NCI-H510A (cell line): ENCODE results near the gene ZNF615.
"Not testable (repeated sequence)": the region's sequence is repeated elsewhere in the genome, so short reads cannot be mapped to it uniquely, and the experiment has no call there.

ENCODE experiments used
- DNase-seq: peaks from one replicate; lab custom pipeline; 2025; lab: John Stamatoyannopoulos, UW

The ZNF615 gene

GRCh38 chr19:51980116-51980736 lies 27.8 kb downstream of the ZNF615 start:
- no peak for DNase-seq

GRCh38 chr19:51978882-51979281 lies 29.1 kb downstream of the ZNF615 start:
- DNase-seq = no peak

- no peak for DNase-seq
Measured at GRCh38 chr19:51977346-51977745, 30.7 kb downstream of the ZNF615 start.

- no peak for DNase-seq
Measured at GRCh38 chr19:51976852-51977251, 31.2 kb downstream of the ZNF615 start.

- not testable (repeated sequence) for DNase-seq
Measured at GRCh38 chr19:51975787-51976186, 32.2 kb downstream of the ZNF615 start.

GRCh38 chr19:51971624-51972023 lies 36.4 kb downstream of the ZNF615 start:
- no peak for DNase-seq

GRCh38 chr19:51970718-51971117 lies 37.3 kb downstream of the ZNF615 start:
- DNase-seq = no peak

- DNase-seq = no peak
Measured at GRCh38 chr19:51965583-51965982, 42.4 kb downstream of the ZNF615 start.

GRCh38 chr19:51960621-51961233 lies 47.3 kb downstream of the ZNF615 start:
- DNase-seq = not testable (repeated sequence)

- DNase-seq = no peak
Measured at GRCh38 chr19:51959791-51960190, 48.2 kb downstream of the ZNF615 start.

GRCh38 chr19:51957846-51958245 lies 50.2 kb downstream of the ZNF615 start:
- DNase-seq = not testable (repeated sequence)

GRCh38 chr19:51948975-51949374 lies 59.0 kb downstream of the ZNF615 start:
- DNase-seq = no peak

- DNase-seq = no peak
Measured at GRCh38 chr19:51946602-51947001, 61.4 kb downstream of the ZNF615 start.

- no peak for DNase-seq
Measured at GRCh38 chr19:51944798-51945552, 63.0 kb downstream of the ZNF615 start.
